ENCODE results near the gene TUBB2A. TPM values are rescaled to one million over a fixed set of nuclear protein-coding genes. Genes with fewer than 3 reads are reported as not detected.

The TUBB2A gene
- total RNA-seq, 1 experiment from 2014 or later = 112 TPM

DNA sequence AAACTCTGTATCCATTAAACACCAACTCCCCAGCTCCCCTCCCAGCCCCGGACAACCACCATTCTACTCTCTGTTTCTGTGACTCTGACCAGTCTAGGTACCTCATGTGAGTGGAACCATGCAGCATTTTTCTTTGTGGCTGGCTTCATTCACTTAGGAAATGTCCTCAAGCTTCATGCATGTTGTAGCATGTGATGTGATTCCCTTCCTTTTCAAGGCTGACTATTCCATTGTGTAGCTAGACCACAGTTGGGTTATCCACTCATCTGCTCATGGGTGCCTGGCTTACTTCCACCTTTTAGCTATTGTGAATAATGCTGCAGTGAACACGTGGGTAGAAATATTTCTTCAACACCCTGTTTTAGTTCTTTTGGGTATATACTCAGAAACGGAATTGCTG, 47.6 kb downstream of the TUBB2A start:
- intact Hi-C loops (cut with micrococcal nuclease; ENCODE audit: unreplicated experiment) = no loop called here
- ChIA-PET POLR2A (ENCODE audit: low non-redundant PET) (no interaction called here), CTCF (no interaction called here)
- Histone ChIP-seq H3K36me3 (ENCODE audit: insufficient read depth, low read length, poor library complexity, severe bottlenecking) (peaks cover 21% of the 10 kb centered on the region), H3K4me1 (ENCODE audit: insufficient read depth, low read length, poor library complexity, severe bottlenecking) (no peaks in the 10 kb centered on the region), H3K4me3 (ENCODE audit: low read depth, low read length, poor library complexity, severe bottlenecking) (no peak overlapping the region), H3K27ac (ENCODE audit: low read depth, low read length, poor library complexity, severe bottlenecking) (no peak overlapping the region), H3K9me3 (ENCODE audit: low read depth, low read length, poor library complexity, severe bottlenecking) (no peaks in the 10 kb centered on the region), H3K27me3 (replicated peaks; ENCODE audit: insufficient read depth, low read depth, low read length, poor library complexity) (no peaks in the 10 kb centered on the region)
- BruUV-seq (replicated peaks) = no TSS peak
- DNase-seq (ENCODE audit: low spot score) = no peak
- TF ChIP-seq EZH2 (IDR thresholded peaks at IDR 0.05; ENCODE audit: borderline replicate concordance, low read depth, low read length, poor library complexity, severe bottlenecking) = no peak
- TF ChIP-seq, protein P1, sequence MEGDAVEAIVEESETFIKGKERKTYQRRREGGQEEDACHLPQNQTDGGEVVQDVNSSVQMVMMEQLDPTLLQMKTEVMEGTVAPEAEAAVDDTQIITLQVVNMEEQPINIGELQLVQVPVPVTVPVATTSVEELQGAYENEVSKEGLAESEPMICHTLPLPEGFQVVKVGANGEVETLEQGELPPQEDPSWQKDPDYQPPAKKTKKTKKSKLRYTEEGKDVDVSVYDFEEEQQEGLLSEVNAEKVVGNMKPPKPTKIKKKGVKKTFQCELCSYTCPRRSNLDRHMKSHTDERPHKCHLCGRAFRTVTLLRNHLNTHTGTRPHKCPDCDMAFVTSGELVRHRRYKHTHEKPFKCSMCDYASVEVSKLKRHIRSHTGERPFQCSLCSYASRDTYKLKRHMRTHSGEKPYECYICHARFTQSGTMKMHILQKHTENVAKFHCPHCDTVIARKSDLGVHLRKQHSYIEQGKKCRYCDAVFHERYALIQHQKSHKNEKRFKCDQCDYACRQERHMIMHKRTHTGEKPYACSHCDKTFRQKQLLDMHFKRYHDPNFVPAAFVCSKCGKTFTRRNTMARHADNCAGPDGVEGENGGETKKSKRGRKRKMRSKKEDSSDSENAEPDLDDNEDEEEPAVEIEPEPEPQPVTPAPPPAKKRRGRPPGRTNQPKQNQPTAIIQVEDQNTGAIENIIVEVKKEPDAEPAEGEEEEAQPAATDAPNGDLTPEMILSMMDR (conservative IDR thresholded peaks at IDR 0.05; ENCODE audit: low read depth, low read length) = no peak

DNA sequence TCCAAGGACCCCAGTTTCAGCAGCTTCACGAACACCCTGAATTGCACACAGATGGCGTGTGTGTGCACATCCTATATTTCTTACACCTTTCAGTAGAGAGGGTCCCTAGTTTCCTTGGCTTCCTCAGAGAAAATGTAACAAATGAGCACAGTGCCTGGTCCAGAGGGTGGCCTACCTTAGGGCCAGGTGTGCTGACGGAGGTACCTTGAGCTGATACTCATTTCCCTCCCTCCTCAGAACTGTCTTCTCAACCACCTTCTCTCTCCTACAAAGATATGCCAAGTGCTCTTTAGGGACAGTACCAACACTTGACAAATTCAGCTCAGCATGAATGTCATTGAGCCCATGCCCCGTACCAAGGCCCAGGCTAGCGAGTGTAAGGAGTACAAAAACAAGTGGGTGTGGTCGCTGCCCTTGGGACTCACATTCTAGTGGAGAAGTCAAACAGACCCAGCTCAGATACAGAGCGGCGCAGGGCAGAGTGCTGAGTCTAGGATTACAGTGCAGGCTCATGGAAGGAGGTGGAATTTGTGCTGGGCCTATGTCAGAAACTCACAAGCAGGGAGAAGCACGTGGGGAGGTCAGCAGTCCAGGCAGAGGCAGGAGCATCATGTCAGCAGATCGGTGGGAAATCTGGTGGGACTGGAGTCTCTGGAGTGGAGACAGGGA, 48.5 kb downstream of the TUBB2A start:
- no peak for TF ChIP-seq EZH2 (IDR thresholded peaks at IDR 0.05; ENCODE audit: borderline replicate concordance, low read depth, low read length, poor library complexity, severe bottlenecking)
- TF ChIP-seq, protein P1 (conservative IDR thresholded peaks at IDR 0.05; ENCODE audit: low read depth, low read length) = no peak
- POLR2A ChIA-PET (ENCODE audit: low non-redundant PET) = no interaction called here
- Histone ChIP-seq H3K27ac (ENCODE audit: low read depth, low read length, poor library complexity, severe bottlenecking) (no peak overlapping the region), H3K4me3 (ENCODE audit: low read depth, low read length, poor library complexity, severe bottlenecking) (no peak overlapping the region), H3K27me3 (replicated peaks; ENCODE audit: insufficient read depth, low read depth, low read length, poor library complexity) (no peaks in the 10 kb centered on the region), H3K9me3 (ENCODE audit: low read depth, low read length, poor library complexity, severe bottlenecking) (no peaks in the 10 kb centered on the region), H3K4me1 (ENCODE audit: insufficient read depth, low read length, poor library complexity, severe bottlenecking) (no peaks in the 10 kb centered on the region), H3K36me3 (ENCODE audit: insufficient read depth, low read length, poor library complexity, severe bottlenecking) (peaks cover 21% of the 10 kb centered on the region)
- DNase-seq (ENCODE audit: low spot score) = no peak
- no TSS peak for BruUV-seq (replicated peaks)
- CTCF ChIA-PET = no interaction called here
- intact Hi-C loops (cut with micrococcal nuclease; ENCODE audit: unreplicated experiment) = no loop called here

Other genes with a start within 250 kb of the TUBB2A start
- gene SERPINB6, start 186.0 kb downstream of the TUBB2A start, total RNA-seq (2021) = 34.8 and 37.5 TPM in 2 replicates
- 92.7 and 97.3 TPM in 2 replicates for gene NQO2, start 157.7 kb downstream of the TUBB2A start, total RNA-seq (2021)
- gene RIPK1, start 89.0 kb downstream of the TUBB2A start, total RNA-seq (2021) = 11.4 and 15.0 TPM in 2 replicates
- 30.8 and 37.4 TPM in 2 replicates for gene BPHL, start 38.8 kb downstream of the TUBB2A start, total RNA-seq (2021)
- 144 and 158 TPM in 2 replicates for gene TUBB2B, start 70.1 kb upstream of the TUBB2A start, total RNA-seq (2021)
- gene PSMG4, start 101.4 kb upstream of the TUBB2A start, total RNA-seq (2021) = 34.4 and 40.8 TPM in 2 replicates